ENCODE results near the gene ANTXR1. TPM values are rescaled to one million over a fixed set of nuclear protein-coding genes. Genes with fewer than 3 reads are reported as not detected.

Gene ANTXR1
- total and polyA plus RNA-seq, 2 of the 8 experiments (the other 6 are each of a cell fraction or from before 2014, with no cell fraction given) = 15.8 to 44.3 TPM

- no peak for TF ChIP-seq GTF2F1 (IDR thresholded peaks at IDR 0.05; ENCODE audit: borderline replicate concordance, low read depth, low read length)
- no peak for TF ChIP-seq BACH1 (IDR thresholded peaks at IDR 0.05; ENCODE audit: low read length)
- no peak for TF ChIP-seq KDM1A (IDR thresholded peaks at IDR 0.05; ENCODE audit: borderline replicate concordance, low read length)
These were observed 225.6 kb downstream of the ANTXR1 start (continued) for GRCh38 chr2:69238449-69239031.

All from H1 (cell line).